PFSK-1 (cell line): ENCODE data around the gene FBXW4.

ENCODE experiments used
- FOXP2 ChIP-seq: optimal IDR thresholded peaks from 2 replicates; pipeline ENCODE3; 2011; ENCODE audit warnings: borderline replicate concordance, control low read depth, inconsistent platforms; ENCODE audit not compliant: insufficient read depth; ENCODE audit errors: extremely low read length, extremely low read depth
- POLR2AphosphoS5 ChIP-seq: IDR thresholded peaks from 2 replicates; pipeline ENCODE4 v1.6.1; 2012; ENCODE audit warnings: low read depth, mild to moderate bottlenecking, control low read depth, low read length, moderate library complexity
- SIN3A ChIP-seq: IDR thresholded peaks from 2 replicates; pipeline ENCODE4 v1.6.1; 2012; ENCODE audit warnings: mild to moderate bottlenecking, low read length, moderate library complexity, borderline replicate concordance; ENCODE audit not compliant: insufficient read depth
- TAF1 ChIP-seq: IDR thresholded peaks from 2 replicates; pipeline ENCODE4 v1.6.1; 2012; ENCODE audit warnings: low read length, control low read depth, borderline replicate concordance; ENCODE audit not compliant: insufficient read depth
- TF ChIP-seq, protein P1 (sequence below), 2 experiments: IDR thresholded peaks; 2 replicates each; pipeline versions ENCODE4 v1.6.1 to v1.8.0; 2011 to 2012; ENCODE audit warnings: low read depth in 2 of 2, low read length in 2 of 2, control low read depth in 1 of 2, inconsistent platforms in 1 of 2, mild to moderate bottlenecking in 1 of 2, moderate library complexity in 1 of 2; ENCODE audit not compliant: insufficient read depth in 1 of 2

Gene FBXW4

DNA sequence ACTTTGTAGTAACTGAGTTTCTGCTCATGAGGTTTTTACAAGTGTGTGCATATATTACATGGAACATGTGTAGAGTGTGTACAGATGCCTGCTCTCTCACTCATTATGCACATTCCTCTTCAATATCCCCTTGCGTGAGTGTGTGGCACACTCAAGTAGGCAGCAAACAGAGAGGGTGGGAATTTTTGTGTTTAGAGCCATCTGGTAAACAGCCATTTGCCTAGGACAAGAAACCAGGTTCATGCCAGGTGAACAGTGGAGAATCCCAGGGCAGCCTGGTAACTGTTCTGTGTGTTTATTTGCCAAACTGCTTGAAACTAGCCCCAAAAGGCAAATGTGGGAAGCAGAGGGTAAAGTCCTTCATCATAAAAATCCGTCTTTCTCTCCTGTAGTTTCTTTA is 19.9 kb downstream of the FBXW4 start:
- TF ChIP-seq TAF1: no peak

DNA sequence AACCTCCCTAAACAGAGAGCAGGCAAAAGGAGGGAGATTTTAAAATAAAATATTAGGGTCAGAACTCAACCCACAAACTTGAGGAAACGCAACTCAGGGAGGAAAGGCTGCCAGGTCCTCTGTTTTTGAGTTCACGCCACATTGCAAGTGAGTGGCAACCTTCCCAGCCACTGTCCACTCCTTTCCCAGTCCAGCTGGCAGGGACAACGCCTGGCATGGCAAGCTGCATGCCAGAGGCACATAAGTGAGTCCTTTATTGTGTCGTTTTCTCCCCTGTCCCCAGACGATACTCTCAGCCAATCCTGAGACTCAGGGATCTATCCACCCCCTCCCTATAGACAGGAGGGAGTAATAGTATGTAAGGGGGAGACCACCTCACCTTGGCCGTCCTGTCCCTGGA is 22.4 kb downstream of the FBXW4 start:
- TF ChIP-seq SIN3A (no peak), FOXP2 (no peak), TAF1 (no peak), POLR2AphosphoS5 (no peak)
- TF ChIP-seq, protein P1, sequence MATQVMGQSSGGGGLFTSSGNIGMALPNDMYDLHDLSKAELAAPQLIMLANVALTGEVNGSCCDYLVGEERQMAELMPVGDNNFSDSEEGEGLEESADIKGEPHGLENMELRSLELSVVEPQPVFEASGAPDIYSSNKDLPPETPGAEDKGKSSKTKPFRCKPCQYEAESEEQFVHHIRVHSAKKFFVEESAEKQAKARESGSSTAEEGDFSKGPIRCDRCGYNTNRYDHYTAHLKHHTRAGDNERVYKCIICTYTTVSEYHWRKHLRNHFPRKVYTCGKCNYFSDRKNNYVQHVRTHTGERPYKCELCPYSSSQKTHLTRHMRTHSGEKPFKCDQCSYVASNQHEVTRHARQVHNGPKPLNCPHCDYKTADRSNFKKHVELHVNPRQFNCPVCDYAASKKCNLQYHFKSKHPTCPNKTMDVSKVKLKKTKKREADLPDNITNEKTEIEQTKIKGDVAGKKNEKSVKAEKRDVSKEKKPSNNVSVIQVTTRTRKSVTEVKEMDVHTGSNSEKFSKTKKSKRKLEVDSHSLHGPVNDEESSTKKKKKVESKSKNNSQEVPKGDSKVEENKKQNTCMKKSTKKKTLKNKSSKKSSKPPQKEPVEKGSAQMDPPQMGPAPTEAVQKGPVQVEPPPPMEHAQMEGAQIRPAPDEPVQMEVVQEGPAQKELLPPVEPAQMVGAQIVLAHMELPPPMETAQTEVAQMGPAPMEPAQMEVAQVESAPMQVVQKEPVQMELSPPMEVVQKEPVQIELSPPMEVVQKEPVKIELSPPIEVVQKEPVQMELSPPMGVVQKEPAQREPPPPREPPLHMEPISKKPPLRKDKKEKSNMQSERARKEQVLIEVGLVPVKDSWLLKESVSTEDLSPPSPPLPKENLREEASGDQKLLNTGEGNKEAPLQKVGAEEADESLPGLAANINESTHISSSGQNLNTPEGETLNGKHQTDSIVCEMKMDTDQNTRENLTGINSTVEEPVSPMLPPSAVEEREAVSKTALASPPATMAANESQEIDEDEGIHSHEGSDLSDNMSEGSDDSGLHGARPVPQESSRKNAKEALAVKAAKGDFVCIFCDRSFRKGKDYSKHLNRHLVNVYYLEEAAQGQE (IDR thresholded peaks at IDR 0.05; ENCODE audit: insufficient read depth in 1 of 2, low read depth in 2 of 2, low read length in 2 of 2): no peak

DNA sequence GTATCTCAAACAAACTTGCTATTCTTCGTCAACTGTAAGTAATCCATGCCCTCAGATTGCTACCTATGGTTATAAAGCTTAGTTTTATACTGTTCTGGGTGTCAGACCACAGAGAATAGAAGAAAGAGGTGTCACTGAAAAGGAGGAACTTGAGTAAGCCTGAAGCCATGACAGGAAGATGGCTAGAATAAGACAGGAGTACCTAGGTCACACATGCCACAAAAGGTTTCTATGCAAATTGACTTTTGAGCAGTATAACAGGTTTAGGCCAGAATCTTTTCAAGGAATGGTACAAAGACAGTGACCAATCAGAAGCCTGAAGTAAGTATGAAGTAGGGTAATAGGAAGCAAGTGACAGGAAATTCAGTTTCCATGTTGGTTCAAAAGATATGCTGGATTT is 23.5 kb downstream of the FBXW4 start:
- TF ChIP-seq POLR2AphosphoS5: no peak
- TF ChIP-seq, protein P1 (IDR thresholded peaks at IDR 0.05; ENCODE audit: insufficient read depth in 1 of 2, low read depth in 2 of 2, low read length in 2 of 2): no peak

DNA sequence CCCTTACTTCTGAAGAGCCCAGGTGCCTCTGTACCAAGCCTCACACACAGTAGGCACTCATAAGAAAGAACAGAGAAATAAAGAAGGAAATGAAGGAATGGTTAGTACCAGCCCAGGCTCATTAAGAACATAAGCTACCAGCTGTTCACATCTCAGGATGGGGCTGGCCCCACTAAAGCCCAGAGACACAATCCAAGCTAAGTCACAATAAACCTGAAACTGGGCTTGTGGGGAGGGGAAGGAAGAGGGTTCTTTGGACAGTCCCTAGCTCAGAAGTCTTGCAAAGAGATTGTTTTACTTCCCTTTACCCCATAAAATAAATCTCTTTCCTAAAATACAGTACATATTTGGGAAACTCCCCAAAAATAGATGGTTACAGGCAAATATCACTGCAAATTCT is 24.3 kb downstream of the FBXW4 start:
- TF ChIP-seq FOXP2: no peak
- TF ChIP-seq SIN3A: no peak
- no peak for TF ChIP-seq POLR2AphosphoS5
- TF ChIP-seq, protein P1 (IDR thresholded peaks at IDR 0.05; ENCODE audit: insufficient read depth in 1 of 2, low read depth in 2 of 2, low read length in 2 of 2): no peak
- TF ChIP-seq TAF1: no peak

DNA sequence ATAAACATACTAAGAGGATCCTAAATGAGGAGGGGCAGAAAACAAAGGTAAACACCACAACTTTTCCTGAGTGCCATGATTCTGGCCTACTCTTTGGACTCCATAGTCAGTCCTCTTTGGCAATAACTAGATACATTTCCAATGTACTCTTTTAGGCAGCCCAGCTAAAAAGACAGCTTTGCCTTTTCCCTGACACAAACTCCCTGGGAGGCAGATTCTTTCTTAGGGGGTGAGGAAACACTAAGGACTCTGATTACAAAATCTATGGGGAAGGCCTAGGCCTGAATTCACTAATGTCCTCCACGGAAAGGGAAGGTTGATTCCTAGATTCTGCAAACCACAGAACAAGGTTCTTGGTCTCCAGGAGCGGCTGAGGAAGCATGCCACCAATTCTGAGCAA is 25.8 kb downstream of the FBXW4 start:
- TF ChIP-seq TAF1 (no peak), SIN3A (no peak)
- TF ChIP-seq, protein P1 (IDR thresholded peaks at IDR 0.05; ENCODE audit: insufficient read depth in 1 of 2, low read depth in 2 of 2, low read length in 2 of 2): no peak

DNA sequence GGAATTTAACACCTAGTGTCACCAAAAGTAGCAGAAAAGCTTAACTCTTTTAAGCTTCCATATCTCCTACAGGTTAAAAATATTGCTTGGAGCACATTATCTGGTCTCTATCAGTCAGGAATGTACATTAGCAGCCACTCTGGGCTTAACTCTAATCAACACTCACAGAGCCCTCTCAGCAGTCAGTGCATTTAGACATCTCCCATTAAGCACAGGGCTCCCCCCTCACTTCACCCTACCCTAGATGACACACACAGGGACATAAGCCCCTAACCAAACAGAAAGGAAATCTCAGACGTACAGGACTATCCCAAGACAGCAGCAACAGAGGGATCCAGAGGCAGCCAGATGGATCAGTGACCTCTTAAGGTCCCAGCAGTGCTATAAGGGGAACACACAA is 26.4 kb downstream of the FBXW4 start:
- TF ChIP-seq POLR2AphosphoS5: no peak
- TF ChIP-seq SIN3A: no peak
- TF ChIP-seq, protein P1 (IDR thresholded peaks at IDR 0.05; ENCODE audit: insufficient read depth in 1 of 2, low read depth in 2 of 2, low read length in 2 of 2): no peak
- no peak for TF ChIP-seq TAF1
- TF ChIP-seq FOXP2: no peak
